HEK293 (cell line): ENCODE measurements around the gene ZAP70.

Experiments used
- CTCF ChIA-PET: fragments of 350-600 bp; formaldehyde crosslinking; extraction: SDS; loops from one replicate; lab custom pipeline; 2021; ENCODE audit warnings: antibody characterized with exemption; lab: Yijun Ruan, JAX
- POLR2A ChIA-PET: fragments of 300-600 bp; formaldehyde crosslinking; extraction: SDS; loops from one replicate; lab custom pipeline; 2020; ENCODE audit warnings: antibody characterized with exemption, inconsistent platforms; lab: Yijun Ruan, JAX
- H3K27ac ChIP-seq: fragments of 200-500 bp; sonication (Bioruptor generic); 2 replicates; pipeline ENCODE4 v1.5.1; 2014; ENCODE audit warnings: low read depth, low read length, control low read depth, inconsistent platforms; ENCODE audit errors: extremely low read depth
- H3K36me3 ChIP-seq, 2 experiments: fragments of 200-500 bp in 1 of 2; sonication (Bioruptor generic) in 1 of 2; 1 replicate in 1 of 2; 2 replicates in 1 of 2; pipeline ENCODE4 v1.5.1; 2014 to 2017; ENCODE audit warnings: inconsistent platforms in 2 of 2, low read length in 2 of 2; ENCODE audit not compliant: control insufficient read depth in 2 of 2, insufficient read depth in 1 of 2
- H3K4me1 ChIP-seq: fragments of 200-500 bp; sonication (Bioruptor generic); 2 replicates; pipeline ENCODE4 v1.5.1; 2014; ENCODE audit warnings: mild to moderate bottlenecking, low read length, inconsistent platforms; ENCODE audit not compliant: control insufficient read depth, insufficient read depth
- H3K4me3 ChIP-seq: 2 replicates; pipeline ENCODE4 v1.5.1; 2011; ENCODE audit warnings: low read depth, mild to moderate bottlenecking, control low read depth, low read length, moderate library complexity
- H3K9me3 ChIP-seq: fragments of 200-500 bp; sonication (Bioruptor generic); 2 replicates; pipeline ENCODE4 v1.5.1; 2014; ENCODE audit warnings: low read depth, low read length, inconsistent platforms; ENCODE audit not compliant: control insufficient read depth, insufficient read depth
- ATF2 ChIP-seq: fragments of 450-650 bp; formaldehyde crosslinking; IDR thresholded peaks from 2 replicates; pipeline ENCODE4 v1.5.1; 2016; ENCODE audit warnings: missing biosample characterization, missing genetic modification characterization, low read depth
- BCL6B ChIP-seq: fragments of 450-650 bp; formaldehyde crosslinking; IDR thresholded peaks from 2 replicates; pipeline ENCODE4 v1.5.1; 2017; ENCODE audit warnings: missing biosample characterization, missing genetic modification characterization
- GFI1B ChIP-seq: fragments of 450-650 bp; formaldehyde crosslinking; IDR thresholded peaks from 2 replicates; pipeline ENCODE4 v1.5.1; 2016; ENCODE audit warnings: missing biosample characterization, missing genetic modification characterization
- KLF9 ChIP-seq: fragments of 450-650 bp; formaldehyde crosslinking; IDR thresholded peaks from 2 replicates; pipeline ENCODE4 v1.5.1; 2016; ENCODE audit warnings: missing biosample characterization, missing genetic modification characterization, low read depth
- REPIN1 ChIP-seq: fragments of 450-650 bp; formaldehyde crosslinking; IDR thresholded peaks from 2 replicates; pipeline ENCODE4 v1.5.1; 2017; ENCODE audit warnings: missing biosample characterization, missing genetic modification characterization, low read depth
- REST ChIP-seq: fragments of 450-650 bp; formaldehyde crosslinking; IDR thresholded peaks from 2 replicates; pipeline ENCODE4 v1.5.1; 2016; ENCODE audit warnings: missing biosample characterization, missing genetic modification characterization
- SALL2 ChIP-seq: fragments of 450-650 bp; formaldehyde crosslinking; IDR thresholded peaks from 2 replicates; pipeline ENCODE4 v1.5.0; 2017; ENCODE audit warnings: missing biosample characterization, mild to moderate bottlenecking, missing genetic modification characterization, borderline replicate concordance
- YY2 ChIP-seq: fragments of 450-650 bp; formaldehyde crosslinking; IDR thresholded peaks from 2 replicates; pipeline ENCODE4 v1.5.1; 2016; ENCODE audit warnings: missing biosample characterization, missing genetic modification characterization
- ZBTB21 ChIP-seq: fragments of 450-650 bp; formaldehyde crosslinking; IDR thresholded peaks from 2 replicates; pipeline ENCODE4 v1.5.1; 2017; ENCODE audit warnings: missing biosample characterization, missing genetic modification characterization
- ZNF18 ChIP-seq: fragments of 450-650 bp; formaldehyde crosslinking; IDR thresholded peaks from 2 replicates; pipeline ENCODE4 v1.5.1; 2016; ENCODE audit warnings: missing biosample characterization, missing genetic modification characterization
- ZNF19 ChIP-seq: fragments of 450-650 bp; formaldehyde crosslinking; IDR thresholded peaks from 2 replicates; pipeline ENCODE4; 2016; ENCODE audit warnings: missing biosample characterization, missing genetic modification characterization, low read depth
- ZNF23 ChIP-seq: fragments of 450-650 bp; formaldehyde crosslinking; IDR thresholded peaks from 2 replicates; pipeline ENCODE4 v1.5.1; 2016; ENCODE audit warnings: missing biosample characterization, missing genetic modification characterization, borderline replicate concordance
- ZNF24 ChIP-seq: fragments of 450-650 bp; formaldehyde crosslinking; IDR thresholded peaks from 2 replicates; pipeline ENCODE4 v1.5.1; 2016; ENCODE audit warnings: missing biosample characterization, missing genetic modification characterization
- ZNF26 ChIP-seq: fragments of 450-650 bp; formaldehyde crosslinking; IDR thresholded peaks from 2 replicates; pipeline ENCODE4 v1.5.1; 2016; ENCODE audit warnings: missing biosample characterization, missing genetic modification characterization
- ZNF302 ChIP-seq: fragments of 450-650 bp; formaldehyde crosslinking; IDR thresholded peaks from 2 replicates; pipeline ENCODE4 v1.5.1; 2016; ENCODE audit warnings: missing biosample characterization, missing genetic modification characterization, low read depth
- ZNF48 ChIP-seq: fragments of 450-650 bp; formaldehyde crosslinking; IDR thresholded peaks from 2 replicates; pipeline ENCODE4 v1.5.1; 2016; ENCODE audit warnings: missing biosample characterization, missing genetic modification characterization
- ZNF548 ChIP-seq: fragments of 450-650 bp; formaldehyde crosslinking; IDR thresholded peaks from 2 replicates; pipeline ENCODE4 v1.5.1; 2016; ENCODE audit warnings: missing biosample characterization, missing genetic modification characterization
- ZNF623 ChIP-seq: fragments of 450-650 bp; formaldehyde crosslinking; IDR thresholded peaks from 2 replicates; pipeline ENCODE4 v1.5.1; 2016; ENCODE audit warnings: missing biosample characterization, missing genetic modification characterization
- ZNF629 ChIP-seq: fragments of 450-650 bp; formaldehyde crosslinking; IDR thresholded peaks from 2 replicates; pipeline ENCODE4 v1.5.1; 2017; ENCODE audit warnings: missing biosample characterization, missing genetic modification characterization
- ZNF658 ChIP-seq: fragments of 450-650 bp; formaldehyde crosslinking; IDR thresholded peaks from 2 replicates; pipeline ENCODE4; 2016; ENCODE audit warnings: missing biosample characterization, missing genetic modification characterization
- ZNF677 ChIP-seq: fragments of 450-650 bp; IDR thresholded peaks from 2 replicates; pipeline ENCODE4 v1.5.0; 2018; ENCODE audit warnings: missing biosample characterization, mild to moderate bottlenecking, missing genetic modification characterization, moderate library complexity
- ZNF768 ChIP-seq: fragments of 450-650 bp; formaldehyde crosslinking; IDR thresholded peaks from 2 replicates; pipeline ENCODE4 v1.5.1; 2018; ENCODE audit warnings: missing biosample characterization, mild to moderate bottlenecking, missing genetic modification characterization
- TF ChIP-seq, protein P1 (sequence below): fragments of 450-650 bp; formaldehyde crosslinking; IDR thresholded peaks from 2 replicates; pipeline ENCODE4 v1.5.1; 2016; ENCODE audit warnings: missing biosample characterization, missing genetic modification characterization, borderline replicate concordance
- TF ChIP-seq, protein P2 (sequence below): fragments of 450-650 bp; formaldehyde crosslinking; IDR thresholded peaks from 2 replicates; pipeline ENCODE4 v1.5.1; 2016; ENCODE audit warnings: missing biosample characterization, missing genetic modification characterization

ZAP70 gene

GRCh38 chr2:97735161-97735561 lies 21.8 kb downstream of the ZAP70 start:
- H3K4me3 ChIP-seq: no peak overlapping the region
- POLR2A ChIA-PET: no interaction called here
- TF ChIP-seq YY2 (tag by site-specific recombination): no peak
- no peak for TF ChIP-seq ZNF48
- TF ChIP-seq ZNF302 (tag by site-specific recombination): no peak
- TF ChIP-seq ZNF548: no peak
- TF ChIP-seq ZNF26 (tag by site-specific recombination): no peak
- no peak for TF ChIP-seq ZNF23 (tag by site-specific recombination)
- TF ChIP-seq, protein P1, sequence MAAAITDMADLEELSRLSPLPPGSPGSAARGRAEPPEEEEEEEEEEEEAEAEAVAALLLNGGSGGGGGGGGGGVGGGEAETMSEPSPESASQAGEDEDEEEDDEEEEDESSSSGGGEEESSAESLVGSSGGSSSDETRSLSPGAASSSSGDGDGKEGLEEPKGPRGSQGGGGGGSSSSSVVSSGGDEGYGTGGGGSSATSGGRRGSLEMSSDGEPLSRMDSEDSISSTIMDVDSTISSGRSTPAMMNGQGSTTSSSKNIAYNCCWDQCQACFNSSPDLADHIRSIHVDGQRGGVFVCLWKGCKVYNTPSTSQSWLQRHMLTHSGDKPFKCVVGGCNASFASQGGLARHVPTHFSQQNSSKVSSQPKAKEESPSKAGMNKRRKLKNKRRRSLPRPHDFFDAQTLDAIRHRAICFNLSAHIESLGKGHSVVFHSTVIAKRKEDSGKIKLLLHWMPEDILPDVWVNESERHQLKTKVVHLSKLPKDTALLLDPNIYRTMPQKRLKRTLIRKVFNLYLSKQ (tag by site-specific recombination): no peak
- TF ChIP-seq KLF9: no peak
- no peak for TF ChIP-seq ATF2 (tag by site-specific recombination)
- TF ChIP-seq ZBTB21: no peak
- no peak for TF ChIP-seq SALL2 (tag by site-specific recombination)
- TF ChIP-seq ZNF768 (tag by site-specific recombination): no peak
- no peak overlapping the region for H3K27ac ChIP-seq
- H3K9me3 ChIP-seq: no peaks in the 10 kb centered on the region
- no peaks in the 10 kb centered on the region for H3K4me1 ChIP-seq
- CTCF ChIA-PET: no interaction called here
- no peaks in the 10 kb centered on the region for H3K36me3 ChIP-seq

DNA sequence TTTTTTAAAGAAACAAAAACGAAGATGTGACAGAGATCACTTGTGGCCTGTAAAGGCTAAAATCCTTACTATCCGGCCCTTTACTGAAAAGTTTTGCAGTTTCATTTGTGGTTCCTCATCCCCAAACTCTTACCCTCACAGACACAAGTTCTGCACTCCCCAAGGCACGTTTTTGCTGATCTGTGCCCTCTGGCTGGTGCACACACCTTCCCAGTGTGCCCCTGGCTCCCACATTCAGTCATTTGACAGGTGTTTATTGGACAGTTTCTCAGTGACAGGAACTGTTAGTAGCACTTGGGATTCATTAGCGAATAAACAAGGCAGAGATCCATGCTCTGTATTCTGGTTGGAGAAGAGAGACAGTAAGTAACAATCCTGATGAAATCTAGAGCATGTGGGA lies 22.8 kb downstream of the ZAP70 start:
- Histone ChIP-seq H3K4me1 (no peaks in the 10 kb centered on the region), H3K36me3 (no peaks in the 10 kb centered on the region), H3K27ac (no peak overlapping the region), H3K4me3 (no peak overlapping the region), H3K9me3 (no peaks in the 10 kb centered on the region)
- ChIA-PET CTCF (interaction anchor here (0.7 kb wide), 1 partner anchor 11 kb away, joined by 5 read pairs; no protein-coding TSS in a partner anchor), POLR2A (no interaction called here)
- TF ChIP-seq ZNF548 (no peak), GFI1B (tag by site-specific recombination) (no peak), ZNF658 (tag by site-specific recombination) (no peak), REST (tag by site-specific recombination) (no peak), ZNF677 (tag by site-specific recombination) (no peak), REPIN1 (tag by site-specific recombination) (no peak), ZNF24 (tag by site-specific recombination) (no peak), ZNF623 (tag by site-specific recombination) (no peak), BCL6B (tag by site-specific recombination) (no peak), ZNF18 (tag by site-specific recombination) (no peak), ZNF629 (tag by site-specific recombination) (no peak), ZNF19 (tag by site-specific recombination) (no peak)
- TF ChIP-seq, protein P2, sequence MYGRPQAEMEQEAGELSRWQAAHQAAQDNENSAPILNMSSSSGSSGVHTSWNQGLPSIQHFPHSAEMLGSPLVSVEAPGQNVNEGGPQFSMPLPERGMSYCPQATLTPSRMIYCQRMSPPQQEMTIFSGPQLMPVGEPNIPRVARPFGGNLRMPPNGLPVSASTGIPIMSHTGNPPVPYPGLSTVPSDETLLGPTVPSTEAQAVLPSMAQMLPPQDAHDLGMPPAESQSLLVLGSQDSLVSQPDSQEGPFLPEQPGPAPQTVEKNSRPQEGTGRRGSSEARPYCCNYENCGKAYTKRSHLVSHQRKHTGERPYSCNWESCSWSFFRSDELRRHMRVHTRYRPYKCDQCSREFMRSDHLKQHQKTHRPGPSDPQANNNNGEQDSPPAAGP: no peak
